Glomerular endothelial cell (primary cell): ENCODE results near the gene DPH2. TPM values are rescaled to one million over a fixed set of nuclear protein-coding genes. Genes with fewer than 3 reads are reported as not detected.

Experiments
- DNase-seq: peaks from one replicate; pipeline ENCODE4 v3.0.0-alpha.2; 2011; ENCODE audit warnings: low read depth, low spot score; ENCODE audit errors: extremely low read depth
- total RNA-seq: library from RNA; depleted of rRNA; stranded (reverse); fragments of >200 nt; gene quantifications from 2 replicates; pipeline ENCODE4 v1.2.3, GENCODE V29; 2015

DPH2 gene
- total RNA-seq, 1 donor from 2014 or later, result 19.4 TPM

- no peak for DNase-seq
These were observed 11.3 kb downstream of the DPH2 start for GRCh38 chr1:43981135-43981491.

GRCh38 chr1:43981636-43982035 lies 11.8 kb downstream of the DPH2 start:
- no peak for DNase-seq

- no peak for DNase-seq
These were observed 12.4 kb downstream of the DPH2 start for GRCh38 chr1:43982241-43982640.

GRCh38 chr1:43982808-43983207 lies 13.0 kb downstream of the DPH2 start:
- DNase-seq, result no peak

GRCh38 chr1:43983253-43983899 lies 13.6 kb downstream of the DPH2 start:
- no peak for DNase-seq

GRCh38 chr1:43984855-43985254 lies 15.0 kb downstream of the DPH2 start:
- DNase-seq, result no peak

GRCh38 chr1:43985984-43986595 lies 16.3 kb downstream of the DPH2 start:
- no peak for DNase-seq

- no peak for DNase-seq
These were observed 16.9 kb downstream of the DPH2 start for GRCh38 chr1:43986712-43987111.

- DNase-seq, result no peak
These were observed 17.5 kb downstream of the DPH2 start for GRCh38 chr1:43987159-43987902.

GRCh38 chr1:43990271-43991199 lies 20.7 kb downstream of the DPH2 start:
- DNase-seq, result no peak

- no peak for DNase-seq
These were observed 21.3 kb downstream of the DPH2 start for GRCh38 chr1:43991200-43991475.

GRCh38 chr1:43991476-43992231 lies 21.8 kb downstream of the DPH2 start, which contains the start of gene CCDC24:
TSS of gene CCDC24 (plus strand) at chr1:43991599. CDS start at chr1:43991879, 280 bp downstream.
- no peak for DNase-seq

GRCh38 chr1:43992232-43992995 lies 22.6 kb downstream of the DPH2 start:
- no peak for DNase-seq

GRCh38 chr1:43993206-43993914 lies 23.6 kb downstream of the DPH2 start:
- DNase-seq, result no peak

GRCh38 chr1:43994071-43994470 lies 24.3 kb downstream of the DPH2 start:
- DNase-seq, result no peak

- DNase-seq, result no peak
These were observed 25.3 kb downstream of the DPH2 start for GRCh38 chr1:43994794-43995790.

- no peak for DNase-seq
These were observed 26.3 kb downstream of the DPH2 start for GRCh38 chr1:43995984-43996732.
